Kidney (tissue), 14 donors: ENCODE results near the gene SRGN. TPM values are rescaled to one million over a fixed set of nuclear protein-coding genes. Genes with fewer than 3 reads are reported as not detected.

Source experiments
- DNase-seq, 5 donors: peaks; one replicate each; pipeline ENCODE4 v3.0.0-alpha.2; 2013 to 2020
- FAIRE-seq: peaks from 2 replicates; lab custom pipeline; 2012; peaks lifted over from hg19 to GRCh38; lab: Jason Lieb, UNC
- H3K27ac ChIP-seq, 2 donors: one replicate each; pipeline ENCODE4 v1.7.0; 2013; ENCODE audit warnings: low read depth in 2 of 2, low read length in 2 of 2, inconsistent platforms in 1 of 2
- H3K27me3 ChIP-seq: one replicate; pipeline ENCODE4 v1.7.1; 2013; ENCODE audit warnings: low read length, inconsistent platforms; ENCODE audit not compliant: control insufficient read depth, insufficient read depth
- H3K36me3 ChIP-seq, 3 donors: one replicate each; pipeline versions ENCODE4 v1.7.0 to v1.7.1; 2013; ENCODE audit warnings: low read length in 3 of 3, control low read depth in 1 of 3, inconsistent platforms in 1 of 3; ENCODE audit not compliant: insufficient read depth in 3 of 3, control insufficient read depth in 2 of 3
- H3K4me1 ChIP-seq, 3 donors: one replicate each; pipeline versions ENCODE4 v1.7.0 to v1.7.1; 2013; ENCODE audit warnings: low read length in 3 of 3, inconsistent platforms in 1 of 3, low read depth in 1 of 3; ENCODE audit not compliant: control insufficient read depth in 2 of 3, insufficient read depth in 2 of 3
- H3K4me3 ChIP-seq, 3 donors: one replicate each; pipeline versions ENCODE4 v1.7.0 to v1.8.1; 2013; ENCODE audit warnings: low read length in 3 of 3, control low read depth in 1 of 3, inconsistent platforms in 1 of 3
- H3K9ac ChIP-seq, 3 donors: one replicate each; pipeline versions ENCODE4 v1.7.0 to v1.7.1; 2013; ENCODE audit warnings: low read length in 3 of 3, control low read depth in 1 of 3, inconsistent platforms in 1 of 3
- H3K9me3 ChIP-seq, 3 donors: one replicate each; pipeline versions ENCODE4 v1.7.0 to v1.7.1; 2013; ENCODE audit warnings: low read length in 3 of 3, control low read depth in 1 of 3, inconsistent platforms in 1 of 3; ENCODE audit not compliant: control insufficient read depth in 2 of 3, insufficient read depth in 1 of 3
- CTCF ChIP-seq: IDR thresholded peaks from 3 replicates; pipeline ENCODE4 v1.5.1; 2012; ENCODE audit warnings: mild to moderate bottlenecking, moderate library complexity, borderline replicate concordance; ENCODE audit not compliant: insufficient read depth; ENCODE audit errors: extremely low read depth
- intact Hi-C: fragments of 100-400 bp; cut with DNase I; formaldehyde crosslinking; loops from one replicate; pipeline ENCODE4 v1.11.1; 2022
- polyA plus RNA-seq: library from polyadenylated mRNA; stranded (reverse); fragments of 350-450 nt; fragmentation: Illumina TruSeq; extraction: RNeasy Lipid Tissue Mini Kit (QIAGEN cat#74804); gene quantifications from one replicate; pipeline ENCODE4 v1.2.3, GENCODE V29; 2014; ENCODE audit warnings: low read depth, low replicate concordance; ENCODE audit not compliant: insufficient read depth
- total RNA-seq: library from RNA; stranded (reverse); fragmentation: NEBNext Ultra II Directional; extraction: Animal tissue kit (Norgen Biotek cat#: 25700); gene quantifications from one replicate; pipeline ENCODE4 v1.2.1, GENCODE V29; 2021
- donor health status: control.
- donor health status: control.
- donor health status: control.
- donor health status: control.
- donor health status: control.
- donor health status: DM: yes; HTN: yes; CAD: no.
- donor health status: Normal renal cell carcinoma (clear cell type).

SRGN gene
- total and polyA plus RNA-seq, 2 donors from 2014 or later, result 65.7 to 130 TPM

GRCh38 chr10:69042838-69043237, 45.1 kb upstream of the SRGN start:
- intact Hi-C loops, result no loop called here
- Histone ChIP-seq H3K9me3 (no peaks in the 10 kb centered on the region), H3K27me3 (no peaks in the 10 kb centered on the region), H3K9ac (no peak overlapping the region), H3K36me3 (no peaks in the 10 kb centered on the region), H3K4me3 (no peak overlapping the region), H3K27ac (no peak overlapping the region), H3K4me1 (no peaks in the 10 kb centered on the region)
- DNase-seq (no peak), FAIRE-seq (no peak)
- no peak for TF ChIP-seq CTCF

- DNase-seq (no peak), FAIRE-seq (no peak)
- Histone ChIP-seq H3K36me3 (no peaks in the 10 kb centered on the region), H3K27me3 (no peaks in the 10 kb centered on the region), H3K9me3 (no peaks in the 10 kb centered on the region), H3K4me3 (no peak overlapping the region), H3K27ac (no peak overlapping the region), H3K4me1 (no peaks in the 10 kb centered on the region), H3K9ac (no peak overlapping the region)
- no peak for TF ChIP-seq CTCF
- intact Hi-C loops, result no loop called here
Observed at GRCh38 chr10:69043931-69044531, 43.9 kb upstream of the SRGN start.

DNA sequence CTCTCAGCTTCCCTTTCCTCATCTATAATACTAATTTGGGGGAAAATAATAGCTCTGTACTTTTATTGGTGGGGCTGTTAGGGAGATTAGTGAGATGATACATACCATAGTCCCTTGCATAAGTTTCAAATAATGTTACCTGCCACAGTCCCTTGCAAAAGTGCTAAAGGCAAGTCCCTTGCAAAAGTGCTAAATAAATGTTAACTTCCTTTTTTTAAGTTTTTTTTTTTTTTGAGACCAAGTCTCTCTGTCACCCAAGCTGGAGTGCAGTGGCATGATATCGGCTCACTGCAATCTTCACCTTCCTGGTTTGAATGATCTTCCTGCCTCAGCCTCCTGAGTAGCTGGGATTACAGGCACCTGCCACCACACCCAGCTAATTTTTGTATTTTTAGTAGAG, 43.4 kb upstream of the SRGN start:
- Histone ChIP-seq H3K9me3 (no peaks in the 10 kb centered on the region), H3K36me3 (no peaks in the 10 kb centered on the region), H3K27me3 (no peaks in the 10 kb centered on the region), H3K4me1 (no peaks in the 10 kb centered on the region), H3K4me3 (no peak overlapping the region), H3K27ac (no peak overlapping the region), H3K9ac (no peak overlapping the region)
- DNase-seq (no peak), FAIRE-seq (no peak)
- intact Hi-C loops, result no loop called here
- TF ChIP-seq CTCF, result no peak
